Measurements from ENCODE around the gene IGF2R.
"Not testable (repeated sequence)": the region's sequence is repeated elsewhere in the genome, so short reads cannot be mapped to it uniquely, and the experiment has no call there.

Gene IGF2R

GRCh38 chr6:160078883-160079685, 110.2 kb downstream of the IGF2R start:
- no peak for DNase-seq

- DNase-seq, result no peak
Measured at GRCh38 chr6:160079686-160080043, 110.8 kb downstream of the IGF2R start.

- DNase-seq, result no peak
Measured at GRCh38 chr6:160080097-160080496, 111.2 kb downstream of the IGF2R start.

- no peak for DNase-seq
Measured at GRCh38 chr6:160081398-160081797, 112.5 kb downstream of the IGF2R start.

GRCh38 chr6:160082627-160083026, 113.7 kb downstream of the IGF2R start:
- DNase-seq, result no peak

GRCh38 chr6:160084198-160084776, 115.4 kb downstream of the IGF2R start:
- DNase-seq, result no peak

- no peak for DNase-seq
Measured at GRCh38 chr6:160085226-160085625, 116.3 kb downstream of the IGF2R start.

- no peak for DNase-seq
Measured at GRCh38 chr6:160085713-160086505, 117.0 kb downstream of the IGF2R start.

- no peak for DNase-seq
Measured at GRCh38 chr6:160086754-160087153, 117.9 kb downstream of the IGF2R start.

GRCh38 chr6:160088069-160088783, 119.3 kb downstream of the IGF2R start:
- peak; percentile 82 for DNase-seq

GRCh38 chr6:160088784-160089533, 120.1 kb downstream of the IGF2R start:
- DNase-seq, result no peak

GRCh38 chr6:160089534-160089897, 120.6 kb downstream of the IGF2R start:
- no peak for DNase-seq

- not testable (repeated sequence) for DNase-seq
Measured at GRCh38 chr6:160090442-160091239, 121.8 kb downstream of the IGF2R start.

- not testable (repeated sequence) for DNase-seq
Measured at GRCh38 chr6:160092176-160092575, 123.3 kb downstream of the IGF2R start.

GRCh38 chr6:160092602-160093001, 123.7 kb downstream of the IGF2R start:
- no peak for DNase-seq

- DNase-seq, result no peak
Measured at GRCh38 chr6:160093061-160093460, 124.2 kb downstream of the IGF2R start.

GRCh38 chr6:160093946-160094345, 125.1 kb downstream of the IGF2R start:
- DNase-seq, result no peak

- DNase-seq, result no peak
Measured at GRCh38 chr6:160095146-160095845, 126.4 kb downstream of the IGF2R start.

- no peak for DNase-seq
Measured at GRCh38 chr6:160101277-160102205, 132.7 kb downstream of the IGF2R start.

GRCh38 chr6:160102399-160102798, 133.5 kb downstream of the IGF2R start:
- DNase-seq, result no peak

Measured in eye (tissue), 1 donor.